NCI-H1092 treated with DMSO at 0.1 percent for 48 hours (cell line): ENCODE results near the gene CHAC1.
"Not testable (repeated sequence)": the region's sequence is repeated elsewhere in the genome, so short reads cannot be mapped to it uniquely, and the experiment has no call there.

Experiments
- DNase-seq: peaks from one replicate; lab custom pipeline; 2025; lab: John Stamatoyannopoulos, UW

CHAC1 gene

DNA sequence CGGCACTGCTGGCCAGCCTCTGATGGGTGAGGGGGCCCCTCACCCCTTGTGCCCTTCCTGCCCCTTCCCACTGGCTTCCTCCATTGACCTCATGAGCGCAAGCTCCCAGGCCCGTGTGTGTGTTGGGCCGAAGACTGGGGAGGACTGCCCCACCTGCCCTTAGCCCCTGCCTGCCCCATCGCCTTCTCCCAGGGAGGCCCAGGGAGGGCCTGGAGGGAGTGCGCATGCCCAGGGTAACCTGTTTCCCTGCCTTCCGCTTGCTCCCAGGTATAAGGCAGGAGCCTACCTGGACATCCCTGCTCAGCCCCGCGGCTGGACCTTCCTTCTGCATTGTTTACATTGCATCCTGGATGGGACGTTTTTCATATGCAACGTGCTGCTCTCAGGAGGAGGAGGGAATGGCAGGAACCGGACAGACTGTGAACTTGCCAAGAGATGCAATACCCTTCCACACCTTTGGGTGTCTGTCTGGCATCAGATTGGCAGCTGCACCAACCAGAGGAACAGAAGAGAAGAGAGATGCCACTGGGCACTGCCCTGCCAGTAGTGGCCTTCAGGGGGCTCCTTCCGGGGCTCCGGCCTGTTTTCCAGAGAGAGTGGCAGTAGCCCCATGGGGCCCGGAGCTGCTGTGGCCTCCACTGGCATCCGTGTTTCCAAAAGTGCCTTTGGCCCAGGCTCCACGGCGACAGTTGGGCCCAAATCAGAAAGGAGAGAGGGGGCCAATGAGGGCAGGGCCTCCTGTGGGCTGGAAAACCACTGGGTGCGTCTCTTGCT is 15.3 kb upstream of the CHAC1 start:
- DNase-seq: no peak

DNA sequence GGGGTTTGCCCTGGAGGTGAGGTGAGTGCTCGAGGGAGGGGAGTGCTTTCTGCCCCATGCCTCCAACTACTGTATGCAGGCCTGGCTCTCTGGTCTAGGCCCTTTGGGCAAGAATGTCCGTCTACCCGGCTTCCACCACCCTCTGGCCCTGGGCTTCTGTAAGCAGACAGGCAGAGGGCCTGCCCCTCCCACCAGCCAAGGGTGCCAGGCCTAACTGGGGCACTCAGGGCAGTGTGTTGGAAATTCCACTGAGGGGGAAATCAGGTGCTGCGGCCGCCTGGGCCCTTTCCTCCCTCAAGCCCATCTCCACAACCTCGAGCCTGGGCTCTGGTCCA is 14.8 kb upstream of the CHAC1 start:
- no peak for DNase-seq

DNA sequence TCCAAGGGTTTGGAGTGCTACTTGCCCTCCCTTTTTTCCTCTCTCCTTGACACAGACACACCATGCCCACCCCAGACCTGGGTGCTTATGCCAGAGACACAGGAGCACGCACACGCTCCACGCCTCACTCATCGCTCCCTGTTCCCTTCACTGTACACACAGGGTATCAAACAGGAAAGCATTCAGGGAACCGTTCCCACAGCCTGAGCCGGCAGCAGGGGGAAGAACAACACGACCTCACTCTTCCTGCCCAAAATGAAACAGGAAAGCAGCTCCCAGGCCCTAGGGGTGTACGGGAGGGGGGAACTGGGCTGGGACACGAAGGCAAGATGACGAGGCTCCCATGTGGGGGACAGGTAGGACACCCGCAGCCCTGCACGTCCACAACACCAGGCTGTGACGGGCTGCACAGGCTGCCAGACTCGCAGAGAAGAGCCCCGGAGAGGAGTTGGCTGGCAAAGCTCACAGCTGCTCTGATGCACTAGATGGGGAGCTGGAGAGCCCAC is 12.9 kb upstream of the CHAC1 start:
- DNase-seq: no peak

DNA sequence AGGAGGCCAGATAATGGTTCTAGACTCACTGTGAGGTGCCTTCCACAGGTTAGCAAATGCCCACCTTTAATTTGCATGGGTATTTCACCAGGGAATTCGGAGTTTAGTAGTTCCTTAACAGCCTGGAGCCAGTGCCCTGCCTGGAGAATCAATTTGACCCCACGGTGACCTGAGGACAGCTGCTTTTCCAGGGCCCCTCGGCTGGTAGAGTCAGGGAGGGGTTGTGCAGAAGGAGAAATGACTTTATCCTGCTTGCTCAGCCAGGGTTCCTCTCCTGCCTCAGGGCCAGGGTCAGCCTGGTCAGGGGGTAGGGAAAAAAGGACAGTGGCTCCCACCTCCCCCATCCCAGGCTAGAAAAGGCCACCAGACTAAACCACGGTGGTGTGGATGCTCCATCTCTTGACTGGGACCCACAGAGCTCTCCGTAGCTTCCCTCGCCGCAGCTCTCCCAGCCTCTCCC is 12.2 kb upstream of the CHAC1 start:
- DNase-seq: no peak

DNA sequence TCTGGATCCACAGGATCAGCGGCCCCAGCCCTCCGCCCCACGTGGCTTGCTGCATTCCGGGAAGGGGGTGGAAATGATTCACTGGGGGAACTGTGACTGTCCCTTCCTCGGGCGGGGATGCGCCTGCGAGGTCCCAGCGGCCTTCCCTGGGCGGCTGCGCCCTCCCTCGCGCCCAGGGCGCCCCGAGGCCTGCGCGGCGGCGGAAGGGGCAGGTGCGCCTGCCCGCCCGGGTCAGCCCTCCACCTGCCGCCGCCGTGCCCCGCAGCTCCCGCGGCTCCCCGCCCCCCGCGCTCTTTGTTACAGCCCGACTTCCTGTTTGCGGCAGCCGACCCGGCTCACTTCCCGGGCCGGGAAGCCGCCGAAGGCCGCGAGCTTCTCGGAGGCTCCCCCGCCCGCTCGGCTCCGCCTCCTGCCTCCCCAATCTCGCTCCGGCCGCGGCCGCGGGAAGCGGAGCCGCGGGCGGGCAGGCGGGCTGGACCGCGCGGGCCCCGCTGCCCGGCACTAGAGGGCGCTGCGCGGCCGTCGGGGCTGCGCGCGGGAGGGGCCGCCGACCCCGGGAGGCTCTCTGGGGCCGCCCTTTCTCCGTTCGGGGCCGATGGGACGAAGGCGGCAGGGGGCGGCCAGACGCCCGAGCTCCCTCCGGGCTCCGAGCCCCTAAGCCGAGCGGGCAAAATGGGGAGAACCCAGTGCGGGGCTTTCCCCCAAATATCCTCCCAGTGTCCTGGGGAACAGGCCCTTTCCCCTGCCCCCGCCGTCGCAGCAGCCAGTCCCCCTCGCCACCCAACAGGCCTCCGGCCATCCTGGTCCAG is 11.5 kb upstream of the CHAC1 start:
- peak; percentile 64 for DNase-seq

DNA sequence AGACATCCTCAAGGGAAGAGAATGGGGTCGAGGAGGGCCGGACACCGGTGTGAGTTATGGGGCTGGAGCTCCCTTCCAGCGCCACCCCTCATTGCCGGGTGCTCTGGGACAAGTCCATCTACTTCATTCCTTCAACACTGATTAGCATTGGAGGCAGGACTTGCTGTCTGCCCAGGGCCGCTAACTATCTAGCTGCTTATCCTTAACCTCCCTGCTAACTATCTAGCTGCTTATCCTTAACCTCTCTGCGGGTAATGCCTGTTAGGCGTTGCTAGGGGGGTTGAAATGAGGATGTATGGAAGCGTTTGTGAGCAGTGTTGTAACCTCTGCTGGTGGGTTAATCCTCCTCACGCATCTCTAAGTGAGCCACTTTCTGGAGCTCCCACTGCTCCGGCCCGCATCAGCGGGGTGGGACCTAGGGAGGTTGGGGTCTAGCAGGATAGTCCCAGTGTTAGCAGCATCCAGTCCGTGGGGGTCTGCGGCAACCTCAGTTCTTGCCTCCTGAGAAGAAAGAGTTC is 10.9 kb upstream of the CHAC1 start:
- no peak for DNase-seq

DNA sequence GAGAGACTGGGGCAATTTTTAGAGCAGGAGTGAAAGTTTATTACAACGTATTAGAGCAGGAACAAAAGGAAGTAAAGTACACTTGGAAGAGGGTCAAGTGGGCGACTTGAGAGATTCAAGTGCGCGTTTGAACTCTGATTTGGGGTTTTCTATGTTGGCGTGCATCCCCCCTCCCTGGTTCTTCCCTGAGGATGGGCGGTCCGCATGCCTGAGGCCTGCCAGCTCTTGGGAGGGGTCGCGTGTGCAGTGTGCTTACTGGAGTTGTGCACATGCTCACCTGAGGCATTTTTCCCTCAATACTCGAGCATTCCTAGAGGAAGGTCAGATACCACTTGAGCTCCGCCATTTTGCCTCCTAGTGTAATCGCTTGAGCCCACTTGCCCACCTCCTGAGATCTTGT is 10.4 kb upstream of the CHAC1 start:
- DNase-seq: no peak

DNA sequence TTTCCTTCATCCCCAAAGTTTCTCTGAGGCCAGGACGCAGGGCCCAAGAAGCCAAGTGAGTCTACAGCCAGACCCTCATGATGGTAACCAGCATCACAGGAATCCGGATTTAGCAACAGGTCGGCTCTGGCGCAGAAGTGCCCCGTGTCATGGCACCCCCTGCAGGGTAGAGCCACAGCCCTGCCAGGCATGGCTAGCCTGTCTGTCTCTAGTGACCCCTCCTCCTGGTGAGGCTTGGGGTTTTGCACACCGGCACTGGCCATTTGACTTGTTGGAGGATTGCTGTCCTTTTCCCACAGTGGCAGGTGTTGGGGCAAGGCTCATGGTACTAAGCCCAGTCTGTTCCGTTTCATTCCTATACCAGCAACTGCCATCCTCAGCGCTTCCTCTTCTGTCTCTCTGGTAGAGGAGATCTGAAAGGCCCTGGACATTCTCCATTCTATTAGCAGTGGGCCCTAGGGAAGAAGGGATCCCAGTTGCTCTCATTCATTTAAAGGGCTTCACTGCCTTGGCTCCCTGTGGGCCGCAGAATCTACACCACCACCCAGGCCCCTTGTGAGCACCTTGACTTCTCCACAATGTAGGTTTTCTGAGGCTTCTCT is 9.4 kb upstream of the CHAC1 start:
- no peak for DNase-seq

DNA sequence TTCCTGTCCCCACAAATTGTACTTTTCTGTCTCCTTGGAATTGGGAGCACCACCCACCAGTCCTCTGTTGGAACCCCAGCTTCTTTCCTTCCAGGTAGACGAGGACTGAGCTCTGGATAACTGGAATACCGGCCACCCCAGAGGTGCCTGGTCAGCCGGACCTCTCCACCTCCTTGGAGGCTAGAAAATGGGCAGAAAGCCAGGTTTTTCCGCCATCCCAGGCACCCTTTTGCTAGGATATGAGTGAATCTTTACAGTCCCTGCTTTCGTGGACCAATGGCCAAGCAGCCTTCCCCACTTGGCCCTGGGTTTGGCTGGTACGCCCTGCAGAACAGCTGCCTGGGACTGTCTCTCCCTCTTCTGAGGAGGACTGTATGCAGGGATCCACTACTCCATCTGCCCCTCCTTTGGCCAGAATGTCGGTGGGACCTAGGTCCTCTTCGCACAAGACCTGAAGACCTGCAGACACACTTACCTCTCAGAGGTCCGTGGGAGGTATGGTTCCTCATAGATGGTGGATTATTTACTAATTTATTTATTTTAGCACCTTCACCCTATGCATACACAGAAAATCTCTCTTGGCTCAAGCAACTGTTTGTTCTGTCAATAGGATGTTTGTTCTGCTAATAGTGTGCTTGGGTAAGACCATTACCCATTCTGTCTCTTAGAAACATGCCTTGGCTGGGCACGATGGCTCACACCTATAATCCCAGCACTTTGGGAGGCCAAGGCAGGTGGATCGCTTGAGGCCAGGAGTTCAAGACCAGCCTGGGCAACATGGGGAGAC is 8.6 kb upstream of the CHAC1 start:
- peak; percentile 60 for DNase-seq

DNA sequence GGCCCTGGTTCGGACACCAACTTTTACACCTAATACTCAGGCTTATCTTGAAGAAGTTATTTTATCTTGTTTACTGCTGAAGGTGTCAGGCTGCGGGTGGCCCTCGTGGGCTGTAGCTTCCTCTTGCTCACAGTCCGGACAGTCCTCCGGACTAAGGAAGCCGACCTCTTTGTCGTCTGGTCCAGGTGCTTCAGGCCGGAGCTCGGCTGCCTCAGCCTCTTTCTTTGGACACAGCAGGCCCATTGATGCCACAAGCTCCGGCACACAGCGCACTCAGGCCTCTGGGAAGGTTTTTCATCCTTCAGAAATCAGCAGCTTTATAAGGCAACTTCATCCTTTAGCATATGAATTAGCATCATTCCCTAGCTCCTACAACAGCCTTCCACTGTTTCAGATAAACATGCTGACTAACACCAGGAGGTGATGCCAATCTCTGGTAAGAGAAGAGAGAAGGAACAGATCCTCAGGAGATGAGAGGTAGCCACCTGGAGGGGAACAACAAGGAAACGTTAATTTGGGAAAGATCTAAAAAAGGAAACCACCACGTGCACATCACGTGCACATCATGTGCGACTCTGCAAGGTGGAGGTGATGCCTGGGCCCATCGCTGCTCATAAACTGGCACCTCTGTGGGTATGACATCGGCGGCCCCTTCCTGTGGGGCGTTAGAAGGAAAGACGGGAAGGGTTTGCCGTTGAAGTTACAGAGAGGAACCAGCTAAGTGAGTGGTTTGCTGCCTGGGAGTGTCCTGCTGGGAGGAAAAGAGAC is 4.4 kb upstream of the CHAC1 start:
- no peak for DNase-seq

DNA sequence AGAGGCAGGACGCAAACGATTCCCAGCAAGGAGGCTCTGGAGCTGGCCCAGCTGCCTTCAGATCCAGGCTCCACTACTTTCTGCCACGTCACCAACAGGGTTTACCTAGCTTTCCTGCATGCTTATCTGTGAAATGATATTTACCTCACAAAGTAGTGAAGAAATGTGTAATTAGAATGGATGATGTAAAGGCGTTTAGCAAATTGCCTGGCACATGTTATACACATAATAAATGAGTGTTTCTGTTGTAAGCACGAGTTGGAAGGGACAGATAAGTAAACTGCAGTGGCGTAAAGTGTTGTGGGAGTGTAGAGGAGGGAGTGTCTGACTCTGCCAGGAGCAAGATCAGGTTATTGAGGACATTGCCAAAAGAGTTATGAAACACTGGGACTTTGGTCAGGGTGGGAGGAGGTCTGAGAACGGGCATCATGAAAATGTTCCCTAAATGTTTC is 3.5 kb upstream of the CHAC1 start:
- no peak for DNase-seq

DNA sequence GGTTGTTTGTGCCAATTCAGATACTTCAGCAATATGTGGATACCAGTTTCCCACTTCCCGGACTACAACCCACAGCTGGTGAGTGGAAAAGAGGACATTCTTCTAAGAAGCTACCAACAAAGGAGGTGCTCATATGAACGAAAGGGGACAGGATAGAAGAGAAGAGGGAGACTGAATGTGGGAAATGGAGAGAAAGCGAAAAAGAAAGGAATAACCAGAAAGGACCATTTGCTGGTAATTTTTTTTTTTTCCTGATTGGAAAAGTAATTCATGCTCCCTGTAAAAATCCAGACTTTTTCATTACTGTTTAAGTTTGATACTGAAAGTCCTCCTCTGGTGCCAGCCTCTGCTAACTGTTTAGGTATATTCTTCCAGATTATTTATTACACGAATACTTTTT is 1.5 kb upstream of the CHAC1 start:
- no peak for DNase-seq

DNA sequence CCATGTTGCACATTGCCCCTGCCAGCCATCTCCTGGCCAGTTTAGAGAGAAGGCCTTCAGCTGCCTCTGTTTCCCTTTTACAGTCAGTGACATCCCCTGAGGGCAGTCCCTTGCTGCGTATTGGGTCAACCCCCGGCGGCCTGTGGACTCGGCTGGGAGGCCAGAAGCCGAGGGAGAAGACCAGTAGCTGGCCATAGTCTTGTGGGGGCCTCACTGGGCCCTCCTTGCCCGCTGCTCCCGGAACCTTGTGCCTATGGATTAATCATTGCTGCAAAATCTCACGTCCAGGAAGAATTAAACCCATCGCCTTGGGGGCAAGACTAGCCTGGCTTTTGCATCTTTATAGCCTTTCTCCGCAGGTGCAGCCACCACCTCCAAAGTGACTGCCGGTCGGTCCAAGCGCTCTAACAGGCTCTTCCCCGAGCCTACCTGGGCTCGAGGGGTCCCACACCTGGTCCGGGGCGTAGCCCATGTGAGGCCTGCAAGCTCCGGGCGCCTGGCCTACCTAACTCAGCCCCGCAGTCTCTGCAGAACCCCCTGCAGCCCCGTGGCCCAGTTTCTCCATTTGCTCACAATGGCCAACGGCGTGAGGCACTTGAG is 870 bp upstream of the CHAC1 start:
- DNase-seq: no peak

DNA sequence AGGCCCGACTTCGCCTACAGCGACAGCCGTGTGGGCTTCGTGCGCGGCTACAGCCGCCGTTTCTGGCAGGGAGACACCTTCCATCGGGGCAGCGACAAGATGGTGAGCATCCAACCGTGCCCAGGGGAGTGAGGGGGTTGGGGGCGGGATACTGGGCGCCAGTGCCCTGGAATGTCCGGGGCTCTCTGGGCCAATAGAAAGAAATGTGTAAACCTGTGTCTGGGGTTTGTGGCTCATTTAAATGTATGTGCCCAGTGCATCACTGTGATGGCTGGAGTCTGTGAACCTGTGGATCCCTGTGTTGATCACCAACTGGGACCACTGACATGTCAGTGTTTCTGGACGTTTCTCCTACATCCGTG is 423 bp downstream of the CHAC1 start:
- no peak for DNase-seq

DNA sequence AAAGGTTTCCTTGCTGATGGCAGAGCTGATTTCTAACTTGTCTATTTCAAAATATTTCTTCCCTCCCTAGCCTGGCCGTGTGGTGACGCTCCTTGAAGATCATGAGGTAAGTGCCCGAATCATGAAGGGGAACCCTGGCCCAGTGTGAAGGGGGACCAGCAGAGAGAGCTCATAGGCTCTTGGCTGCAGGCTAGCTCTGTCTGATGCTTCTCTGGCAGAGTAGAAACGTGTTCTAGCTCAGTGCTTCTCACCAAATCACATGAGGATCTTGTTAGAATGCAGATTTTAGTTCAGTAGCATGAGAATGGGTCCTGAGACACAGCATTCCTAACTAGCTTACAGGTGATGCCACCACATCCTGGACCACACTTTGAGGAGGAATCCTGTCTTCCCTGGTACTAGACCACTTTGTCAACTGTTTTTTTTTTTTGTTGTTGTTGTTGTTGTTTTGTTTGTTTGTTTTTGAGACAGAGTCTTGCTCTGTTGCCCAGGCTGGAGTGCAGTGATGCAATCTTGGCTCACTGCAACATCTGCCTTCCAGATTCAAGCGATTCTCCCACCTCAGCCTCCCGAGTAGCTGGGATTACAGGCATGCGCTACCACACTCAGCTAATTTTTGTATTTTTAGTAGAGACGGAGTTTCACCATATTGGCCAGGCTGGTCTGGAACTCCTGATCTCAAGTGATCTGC is 1.0 kb downstream of the CHAC1 start:
- DNase-seq: not testable (repeated sequence)

DNA sequence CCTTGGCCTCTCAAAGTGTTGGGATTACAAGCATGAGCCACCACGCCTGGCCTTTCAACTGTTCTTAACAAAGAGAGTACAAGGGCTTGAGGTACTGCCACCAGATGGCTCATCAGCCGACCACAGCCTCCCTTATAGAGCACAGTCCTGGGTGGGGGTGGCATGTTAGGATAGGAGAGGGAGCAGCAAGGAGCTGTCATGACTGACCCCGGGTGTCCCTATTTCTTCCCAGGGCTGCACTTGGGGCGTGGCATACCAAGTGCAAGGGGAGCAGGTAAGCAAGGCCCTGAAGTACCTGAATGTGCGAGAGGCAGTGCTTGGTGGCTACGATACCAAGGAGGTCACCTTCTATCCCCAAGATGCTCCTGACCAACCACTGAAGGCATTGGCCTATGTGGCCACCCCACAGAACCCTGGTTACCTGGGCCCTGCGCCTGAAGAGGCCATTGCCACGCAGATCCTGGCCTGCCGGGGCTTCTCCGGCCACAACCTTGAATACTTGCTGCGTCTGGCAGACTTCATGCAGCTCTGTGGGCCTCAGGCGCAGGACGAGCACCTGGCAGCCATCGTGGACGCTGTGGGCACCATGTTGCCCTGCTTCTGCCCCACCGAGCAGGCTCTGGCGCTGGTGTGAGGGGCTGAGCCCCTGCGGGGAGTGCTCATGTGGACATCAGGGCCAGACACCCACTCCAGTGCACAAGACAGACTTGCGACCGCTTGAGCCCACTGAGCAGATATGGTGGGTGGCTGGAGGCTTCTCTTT is 2.1 kb downstream of the CHAC1 start:
- DNase-seq: no peak

DNA sequence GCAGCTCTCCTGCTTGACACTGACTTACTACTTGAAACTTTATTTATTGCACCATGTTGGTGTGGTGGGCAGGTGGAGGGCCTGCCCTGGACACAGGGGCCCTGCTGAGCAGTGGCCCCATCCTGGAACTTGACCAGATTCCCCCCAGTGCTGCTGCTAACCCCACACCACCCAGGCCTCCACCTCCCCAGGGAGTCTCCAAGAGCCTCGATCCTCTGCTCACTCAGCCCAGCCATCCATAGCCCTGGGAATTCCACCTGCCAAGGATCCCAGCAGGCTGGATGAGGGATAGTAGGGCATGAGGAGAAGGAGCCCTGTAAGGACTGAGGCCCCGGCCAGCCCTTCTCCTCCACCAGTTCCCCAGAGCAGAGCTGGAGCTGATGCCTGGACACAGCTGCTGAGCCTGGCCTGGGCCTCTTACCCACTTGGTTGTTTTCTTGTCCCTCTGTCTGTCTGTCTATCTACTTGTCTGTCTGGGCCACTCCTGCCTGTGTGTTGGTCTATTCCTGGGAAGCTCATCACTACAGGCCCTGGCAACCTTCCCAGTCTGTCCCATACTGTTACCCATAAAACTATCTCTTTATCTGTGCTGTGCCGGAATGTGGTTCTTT is 2.8 kb downstream of the CHAC1 start:
- no peak for DNase-seq

DNA sequence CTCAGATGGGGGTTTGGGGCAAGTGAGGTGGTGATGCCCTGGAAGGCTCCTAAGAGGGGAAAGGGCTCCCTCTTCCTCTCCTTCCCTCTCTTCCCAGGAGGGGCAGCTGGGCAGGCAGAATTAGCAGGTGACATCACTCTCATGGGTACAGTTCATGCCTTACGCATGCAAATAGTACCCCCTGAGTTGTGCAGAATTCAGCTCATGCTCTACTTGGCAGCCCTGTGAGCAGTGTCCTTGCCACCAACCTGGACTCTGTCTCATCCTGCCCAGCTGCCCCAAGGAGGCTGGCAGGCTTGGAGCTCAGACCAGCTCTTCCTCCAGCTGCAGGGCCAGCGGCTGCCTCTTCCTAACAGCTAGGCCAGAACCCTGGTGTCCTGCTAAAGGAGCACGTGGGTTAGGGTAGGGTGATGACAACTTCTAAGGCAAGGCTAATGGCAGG is 3.3 kb downstream of the CHAC1 start:
- DNase-seq: no peak

DNA sequence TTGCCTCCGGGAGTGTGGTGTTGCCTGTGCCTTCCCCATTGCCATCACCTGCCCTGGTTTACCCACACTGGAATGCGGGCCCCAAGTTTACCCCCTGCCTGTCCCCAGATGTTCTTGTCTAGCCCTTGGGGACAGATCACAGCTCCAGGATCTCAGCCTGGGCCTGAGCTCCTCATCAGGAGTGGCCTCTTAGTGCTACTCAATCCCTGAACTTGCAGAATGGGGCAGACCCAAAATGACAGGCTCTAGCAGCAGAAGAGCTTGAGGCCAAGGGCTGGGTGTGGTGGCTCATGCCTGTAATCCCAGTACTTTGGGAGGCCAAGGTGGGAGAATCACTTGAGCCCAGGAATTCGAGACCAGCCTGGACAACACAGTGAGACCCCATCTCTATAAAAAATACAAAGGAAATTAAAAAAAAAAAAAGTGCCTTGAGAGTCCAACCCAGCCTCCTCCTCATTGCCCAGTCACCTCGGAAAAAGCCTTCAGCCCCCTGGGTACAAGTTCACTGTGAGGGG is 3.8 kb downstream of the CHAC1 start:
- DNase-seq: no peak
